ENCODE results near the gene CERCAM.
"Not testable (repeated sequence)": the region's sequence is repeated elsewhere in the genome, so short reads cannot be mapped to it uniquely, and the experiment has no call there.

Gene CERCAM

GRCh38 chr9:128393970-128394369, 26.7 kb upstream of the CERCAM start:
- DNase-seq, result no peak

GRCh38 chr9:128394379-128395168, 26.1 kb upstream of the CERCAM start:
- DNase-seq, result no peak

GRCh38 chr9:128396970-128397613, 23.6 kb upstream of the CERCAM start:
- no peak for DNase-seq

- DNase-seq, result no peak
Measured at GRCh38 chr9:128397831-128398230, 22.8 kb upstream of the CERCAM start.

- DNase-seq, result no peak
Measured at GRCh38 chr9:128399861-128400260, 20.8 kb upstream of the CERCAM start.

GRCh38 chr9:128404560-128404959, 16.1 kb upstream of the CERCAM start:
- DNase-seq, result no peak

- peak; percentile 62 for DNase-seq
Measured at GRCh38 chr9:128405077-128405779, 15.4 kb upstream of the CERCAM start.

GRCh38 chr9:128405780-128406171, 14.9 kb upstream of the CERCAM start:
- no peak for DNase-seq

GRCh38 chr9:128406848-128407391, 13.7 kb upstream of the CERCAM start:
- DNase-seq, result no peak

GRCh38 chr9:128408963-128409431, 11.7 kb upstream of the CERCAM start:
- no peak for DNase-seq

GRCh38 chr9:128409450-128409849, 11.2 kb upstream of the CERCAM start:
- DNase-seq, result no peak

- DNase-seq, result no peak
Measured at GRCh38 chr9:128409978-128410377, 10.7 kb upstream of the CERCAM start.

- DNase-seq, result peak; percentile 72
Measured at GRCh38 chr9:128411364-128412119, 9.1 kb upstream of the CERCAM start.

GRCh38 chr9:128412120-128412790, 8.4 kb upstream of the CERCAM start:
- DNase-seq, result peak; percentile 83

- not testable (repeated sequence) for DNase-seq
Measured at GRCh38 chr9:128413728-128414127, 6.9 kb upstream of the CERCAM start.

GRCh38 chr9:128414461-128414860, 6.2 kb upstream of the CERCAM start:
- DNase-seq, result no peak

GRCh38 chr9:128415281-128415680, 5.4 kb upstream of the CERCAM start:
- no peak for DNase-seq

GRCh38 chr9:128416014-128416413, 4.6 kb upstream of the CERCAM start:
- DNase-seq, result no peak

- no peak for DNase-seq
Measured at GRCh38 chr9:128416432-128417019, 4.1 kb upstream of the CERCAM start.

- DNase-seq, result no peak
Measured at GRCh38 chr9:128419061-128419925, 1.4 kb upstream of the CERCAM start.

All from right forelimb (tissue), 1 donor.